Activated CD4-positive, CD25-positive, alpha-beta regulatory T cell treated with anti-CD3 and anti-CD28 coated beads, Interleukin-2, amount 50 U/mL, for 24 hours (primary cell): Measurements from ENCODE around the gene SEM1.
"Not testable (repeated sequence)": the region's sequence is repeated elsewhere in the genome, so short reads cannot be mapped to it uniquely, and the experiment has no call there.

ENCODE experiments used
- ATAC-seq, 2 donors: fragments of 150-1000 bp; cut with Tn5 transposase; one replicate each; pipeline ENCODE4 v1.10.0; 2021; ENCODE audit warnings: mild to moderate bottlenecking in 1 of 2, moderate library complexity in 1 of 2

The SEM1 gene

GRCh38 chr7:96658022-96658412 is 51.6 kb downstream of the SEM1 start:
- no peak for ATAC-seq

GRCh38 chr7:96657347-96658021 is 52.2 kb downstream of the SEM1 start:
- ATAC-seq = no peak

GRCh38 chr7:96655956-96656355 is 53.7 kb downstream of the SEM1 start:
- ATAC-seq = no peak

- no peak for ATAC-seq
Measured at GRCh38 chr7:96654630-96655188, 54.9 kb downstream of the SEM1 start.

- ATAC-seq = no peak
Measured at GRCh38 chr7:96649981-96650380, 59.7 kb downstream of the SEM1 start.

- ATAC-seq = no peak
Measured at GRCh38 chr7:96648784-96649183, 60.9 kb downstream of the SEM1 start.

GRCh38 chr7:96647733-96648132 is 61.9 kb downstream of the SEM1 start:
- ATAC-seq = no peak

- no peak for ATAC-seq
Measured at GRCh38 chr7:96645084-96645483, 64.6 kb downstream of the SEM1 start.

GRCh38 chr7:96643436-96643835 is 66.2 kb downstream of the SEM1 start:
- ATAC-seq = not testable (repeated sequence)

- ATAC-seq = no peak
Measured at GRCh38 chr7:96640054-96640453, 69.6 kb downstream of the SEM1 start.
